D721Med (cell line): ENCODE results near the gene HAVCR2.

Experiments
- DNase-seq: peaks from one replicate; pipeline ENCODE4 v3.0.0; 2011; ENCODE audit warnings: low spot score; ENCODE audit not compliant: insufficient read length
- FAIRE-seq: peaks from 2 replicates; lab custom pipeline; 2011; peaks lifted over from hg19 to GRCh38; lab: Jason Lieb, UNC
- CTCF ChIP-seq: IDR thresholded peaks from 2 replicates; pipeline ENCODE4 v1.5.1; 2012; ENCODE audit warnings: mild to moderate bottlenecking, control low read depth; ENCODE audit not compliant: insufficient read depth; ENCODE audit errors: missing control alignments

The HAVCR2 gene

GRCh38 chr5:157045601-157046000 lies 63.2 kb downstream of the HAVCR2 start:
- no peak for DNase-seq
- no peak for FAIRE-seq
- TF ChIP-seq CTCF: no peak

GRCh38 chr5:157038568-157039187 lies 70.2 kb downstream of the HAVCR2 start:
- no peak for FAIRE-seq
- DNase-seq: no peak

More at GRCh38 chr5:157038568-157039187, 70.2 kb downstream of the HAVCR2 start:
- no peak for TF ChIP-seq CTCF
